K562 (cell line): ENCODE measurements around the gene R3HDM2. TPM values are rescaled to one million over a fixed set of nuclear protein-coding genes. Genes with fewer than 3 reads are reported as not detected.

ENCODE experiments used
- ATAC-seq: fragments of 200-7000 bp; cut with Tn5 transposase; 3 replicates; pipeline ENCODE4 v1.9.1; 2020; ENCODE audit warnings: moderate library complexity
- BruUV-seq: library from RNA; stranded (reverse); fragments of 400-500 nt; replicated peaks from 2 replicates; lab custom pipeline; 2021; lab: Mats Ljungman, UMichigan
- CTCF ChIA-PET: fragments of 300-600 bp; formaldehyde crosslinking; extraction: SDS; loops from one replicate; lab custom pipeline; 2021; ENCODE audit warnings: low intra/inter-chr PET ratio; lab: Yijun Ruan, JAX
- POLR2A ChIA-PET: fragments of 300-600, 350-650 bp; sonication (Branson Sonifier 250); formaldehyde crosslinking; extraction: SDS; loops from one replicate; lab custom pipeline; 2021; ENCODE audit warnings: antibody characterized with exemption, inconsistent platforms; lab: Yijun Ruan, JAX
- DNase-seq, 4 experiments: peaks; one replicate each; pipeline versions ENCODE4 v3.0.0 to v3.0.0-alpha.2; 2011 to 2018; ENCODE audit warnings: low spot score in 3 of 4, mixed read lengths in 3 of 4; ENCODE audit errors: extremely low read depth in 1 of 4
- FAIRE-seq: peaks from 2 replicates; lab custom pipeline; 2011; peaks lifted over from hg19 to GRCh38; lab: Jason Lieb, UNC
- H2AFZ ChIP-seq: 2 replicates; pipeline ENCODE4 v1.6.0; 2011; ENCODE audit warnings: low read depth, low read length, control low read depth, inconsistent platforms
- H3K27ac ChIP-seq: fragments of 200-600 bp; 3 replicates; pipeline ENCODE4 v1.8.0; 2011; ENCODE audit warnings: low read depth, mild to moderate bottlenecking, control low read depth, inconsistent platforms, low read length, moderate library complexity, mixed read lengths; ENCODE audit errors: extremely low read depth
- H3K27me3 ChIP-seq, 2 experiments: fragments of 300-600 bp in 1 of 2; 2 replicates in 1 of 2; 3 replicates in 1 of 2; pipeline versions ENCODE4 v1.6.0 to v1.8.0; 2011; ENCODE audit warnings: inconsistent platforms in 2 of 2, low read length in 2 of 2, mild to moderate bottlenecking in 1 of 2, mixed read lengths in 1 of 2, moderate library complexity in 1 of 2; ENCODE audit not compliant: control insufficient read depth in 2 of 2, insufficient read depth in 2 of 2
- H3K36me3 ChIP-seq: fragments of 300-600 bp; 3 replicates; pipeline ENCODE4 v1.8.0; 2011; ENCODE audit warnings: mild to moderate bottlenecking, low read length, inconsistent platforms; ENCODE audit not compliant: control insufficient read depth, insufficient read depth
- H3K4me1 ChIP-seq, 2 experiments: fragments of 200-600 bp in 1 of 2; replicated peaks in 1 of 2; 2 replicates in 1 of 2; 3 replicates in 1 of 2; pipeline versions ENCODE4 v1.5.1 to v1.8.0; 2011; ENCODE audit warnings: inconsistent platforms in 2 of 2, low read length in 2 of 2, mild to moderate bottlenecking in 1 of 2, mixed read lengths in 1 of 2, moderate library complexity in 1 of 2; ENCODE audit not compliant: control insufficient read depth in 2 of 2, insufficient read depth in 2 of 2
- H3K4me2 ChIP-seq: 2 replicates; pipeline ENCODE4 v1.6.1; 2011; ENCODE audit warnings: low read length, control low read depth, inconsistent platforms, mixed read lengths; ENCODE audit not compliant: insufficient read depth
- H3K4me3 ChIP-seq: fragments of 200-600 bp; sonication (generic), shearing (Covaris generic); 2 replicates; pipeline ENCODE4 v1.5.1; 2016; ENCODE audit warnings: control low read depth, inconsistent platforms
- H3K79me2 ChIP-seq: fragments of 200-600 bp; 3 replicates; pipeline ENCODE4 v1.8.0; 2011; ENCODE audit warnings: low read length, inconsistent platforms; ENCODE audit not compliant: control insufficient read depth, insufficient read depth
- H3K9ac ChIP-seq, 2 experiments: 2 replicates each; pipeline versions ENCODE4 v1.6.0 to v1.6.1; 2011; ENCODE audit warnings: low read depth in 2 of 2, low read length in 2 of 2, control low read depth in 1 of 2, inconsistent platforms in 1 of 2, mild to moderate bottlenecking in 1 of 2, mixed read lengths in 1 of 2; ENCODE audit not compliant: insufficient read depth in 1 of 2
- H3K9me1 ChIP-seq: one replicate; pipeline ENCODE4 v1.6.0; 2011; ENCODE audit warnings: inconsistent platforms, mild to moderate bottlenecking, low read length, moderate library complexity; ENCODE audit not compliant: control insufficient read depth, insufficient read depth
- H3K9me3 ChIP-seq: replicated peaks from 2 replicates; pipeline ENCODE4 v1.5.1; 2011; ENCODE audit warnings: low read depth, low read length, inconsistent platforms; ENCODE audit not compliant: control insufficient read depth, insufficient read depth
- H4K20me1 ChIP-seq: replicated peaks from 2 replicates; pipeline ENCODE4 v1.6.1; 2011; ENCODE audit warnings: low read length, inconsistent platforms, mixed read lengths; ENCODE audit not compliant: control insufficient read depth, insufficient read depth
- ARID4B ChIP-seq: sonication (generic); formaldehyde crosslinking; IDR thresholded peaks from 2 replicates; pipeline ENCODE4 v1.8.0; 2022; ENCODE audit warnings: mild to moderate bottlenecking, missing genetic modification reagents
- C11orf30 ChIP-seq: fragments of 450-650 bp; IDR thresholded peaks from 2 replicates; pipeline ENCODE4 v1.6.1; 2016; ENCODE audit warnings: low read depth, mild to moderate bottlenecking
- E4F1 ChIP-seq: fragments of 250-450 bp; sonication (Bioruptor Pico); IDR thresholded peaks from 2 replicates; pipeline ENCODE4 v1.5.0; 2021; ENCODE audit warnings: mild to moderate bottlenecking, borderline replicate concordance
- FOXJ3 ChIP-seq: sonication (generic); formaldehyde crosslinking; IDR thresholded peaks from 2 replicates; pipeline ENCODE4 v1.4.0; 2020; ENCODE audit warnings: mild to moderate bottlenecking, missing genetic modification reagents
- FOXP1 ChIP-seq: sonication (generic); formaldehyde crosslinking; IDR thresholded peaks from 2 replicates; pipeline ENCODE4 v1.8.0; 2022; ENCODE audit warnings: mild to moderate bottlenecking, missing genetic modification reagents
- GABPA ChIP-seq: fragments of 200-800 bp; sonication (Bioruptor generic); conservative IDR thresholded peaks from 2 replicates; pipeline ENCODE4 v1.6.1; 2016; ENCODE audit warnings: low read depth, missing genetic modification characterization, missing compliant biosample characterization
- KLF6 ChIP-seq: fragments of 250-450 bp; sonication (Bioruptor Pico); IDR thresholded peaks from 2 replicates; pipeline ENCODE4 v1.4.0; 2020; ENCODE audit warnings: mild to moderate bottlenecking, moderate library complexity, borderline replicate concordance
- MAX ChIP-seq: sonication (generic); formaldehyde crosslinking; IDR thresholded peaks from 2 replicates; pipeline ENCODE4 v1.9.0; 2022; ENCODE audit warnings: mild to moderate bottlenecking, missing genetic modification reagents
- MTF1 ChIP-seq: fragments of 250-450 bp; sonication (Bioruptor Pico); IDR thresholded peaks from 2 replicates; pipeline ENCODE4 v1.9.0; 2021; ENCODE audit warnings: moderate library complexity, mild to moderate bottlenecking, inconsistent platforms, borderline replicate concordance
- ZNF165 ChIP-seq: fragments of 250-450 bp; sonication (Bioruptor Pico); IDR thresholded peaks from 2 replicates; pipeline ENCODE4 v1.4.0; 2020; ENCODE audit warnings: borderline replicate concordance
- WGBS: fragments of 100-300 bp; shearing (Covaris generic); methylation state at CpG from one replicate; pipeline ENCODE4 v1.1.6; 2016; ENCODE audit warnings: low coverage, mixed read lengths; ENCODE audit not compliant: insufficient coverage; ENCODE audit errors: missing lambda C conversion rate; 5-methylcytosine and 5-hydroxymethylcytosine counted together
- in situ Hi-C: fragments of 300-500 bp; cut with MboI; formaldehyde crosslinking; loops from 4 replicates; pipeline ENCODE4 v1.15.0; 2018; ENCODE audit warnings: inconsistent platforms, mixed read lengths
- intact Hi-C: fragments of 100-400 bp; cut with micrococcal nuclease; formaldehyde crosslinking; loops from 2 replicates; pipeline ENCODE4 v1.14.2; 2022
- polyA plus RNA-seq, 8 experiments: library from polyadenylated mRNA; depleted of rRNA in 4 of 8; stranded (reverse) in 5 of 8; unstranded in 3 of 8; fragments of >200 nt; fragmentation: Nextera tagmentation in 2 of 8; fragmentation: Illumina TruSeq in 1 of 8; extraction: Ambion mirVana in 2 of 8; extraction: Trizol in 1 of 8; gene quantifications; 2 replicates each; pipeline versions ENCODE4 v1.2.1 to v1.2.3, GENCODE V29; 2011 to 2014; ENCODE audit warnings: inconsistent platforms in 1 of 8, missing spikeins in 1 of 8
- total RNA-seq, 7 experiments: library from RNA; depleted of rRNA in 6 of 7; stranded (reverse); fragments of >200 nt in 6 of 7; fragmentation: Illumina TruSeq in 2 of 7; extraction: Trizol in 2 of 7; gene quantifications; 2 replicates each; pipeline versions ENCODE4 v1.2.1 to v1.2.3, GENCODE V29; 2011 to 2021; ENCODE audit warnings: low replicate concordance in 1 of 7

R3HDM2 gene
- total and polyA plus RNA-seq, 9 of the 15 experiments (the other 6 are each of a cell fraction or from before 2014, with no cell fraction given), result 3.3 to 18.8 (median 9.0) TPM

- TF ChIP-seq ARID4B (CRISPR knock-in tag) (peak; percentile 68; the same call in 1 of the 2 replicates), ZNF165 (CRISPR knock-in tag) (no peak), MTF1 (CRISPR knock-in tag) (no peak)
Observed at GRCh38 chr12:57430931-57431566, at the start of gene R3HDM2 (continued).

- Histone ChIP-seq H3K4me1 (peaks cover 32 to 47% of the 10 kb centered on the region in 2 experiments), H3K27ac (peak within 1 kb of the TSS; percentile 61; the same call in 2 of the 3 replicates), H2AFZ (peak within 1 kb of the TSS; percentile 93; the same call in 1 of the 2 replicates), H3K27me3 (no peaks in the 10 kb centered on the region), H3K9me1 (no peaks in the 10 kb centered on the region), H3K36me3 (no peaks in the 10 kb centered on the region), H3K4me2 (0 out of 2 replicates have a peak within 1 kb of the TSS, but pooled peaks have one; percentile 51), H3K79me2 (no peaks in the 10 kb centered on the region), H3K9me3 (no peaks in the 10 kb centered on the region), H4K20me1 (no peaks in the 10 kb centered on the region), H3K4me3 (no peak within 1 kb of the TSS), H3K9ac (no peak within 1 kb of the TSS; a peak in 1 of 4 replicates)
- DNase-seq (no peak), ATAC-seq (no peak), FAIRE-seq (no peak)
- 49% methylated on average over 5 of the region's 6 CpGs for WGBS
- intact Hi-C loops, result no loop called here
- in situ Hi-C loops, result no loop called here
- no TSS peak for BruUV-seq
- TF ChIP-seq FOXP1 (peak; percentile 47; the same call in 1 of the 2 replicates), C11orf30 (no peak), KLF6 (CRISPR knock-in tag) (no peak), E4F1 (CRISPR knock-in tag) (no peak), FOXJ3 (CRISPR knock-in tag) (no peak), GABPA (tag) (peak; percentile 22; the same call in 1 of the 2 replicates), MAX (CRISPR knock-in tag) (0 out of 2 replicates have a peak, but pooled peaks have one; percentile 21)
- ChIA-PET CTCF (no interaction called here), POLR2A (interaction anchor here (0.6 to 2.1 kb wide), 4 partner anchors 10 to 455 kb away, joined by 3 to 6 read pairs (median 4); no protein-coding TSS in a partner anchor)
Observed at GRCh38 chr12:57479376-57480115, 48.7 kb upstream of the R3HDM2 start, which contains the start of gene ARHGAP9. TSS of gene ARHGAP9 (minus strand) at chr12:57479866. CDS start at chr12:57479406, 460 bp downstream.
